ENCODE results near the gene VKORC1. TPM values are rescaled to one million over a fixed set of nuclear protein-coding genes. Genes with fewer than 3 reads are reported as not detected.

Gene VKORC1
- total RNA-seq (2014; rRNA removed; shearing (Covaris generic)), result 100 and 106 TPM in 2 replicates
- polyA plus RNA-seq (2016; fragmentation: Nextera tagmentation; extraction: Ambion mirVana), result 89.6 and 96.5 TPM in 2 replicates
- long read RNA-seq, transcript VKORC1-203 (2 exons, 901 nt), result minor isoform, 20 of 83 reads
- long read RNA-seq, transcript VKORC1-205 (3 exons, 1,012 nt), result major isoform, 53 of 83 reads
- long read RNA-seq, partial matches to known transcripts, result 0 of 83 reads
- long read RNA-seq, other reads (novel, unspliced or antisense), result 6 of 83 reads

DNA sequence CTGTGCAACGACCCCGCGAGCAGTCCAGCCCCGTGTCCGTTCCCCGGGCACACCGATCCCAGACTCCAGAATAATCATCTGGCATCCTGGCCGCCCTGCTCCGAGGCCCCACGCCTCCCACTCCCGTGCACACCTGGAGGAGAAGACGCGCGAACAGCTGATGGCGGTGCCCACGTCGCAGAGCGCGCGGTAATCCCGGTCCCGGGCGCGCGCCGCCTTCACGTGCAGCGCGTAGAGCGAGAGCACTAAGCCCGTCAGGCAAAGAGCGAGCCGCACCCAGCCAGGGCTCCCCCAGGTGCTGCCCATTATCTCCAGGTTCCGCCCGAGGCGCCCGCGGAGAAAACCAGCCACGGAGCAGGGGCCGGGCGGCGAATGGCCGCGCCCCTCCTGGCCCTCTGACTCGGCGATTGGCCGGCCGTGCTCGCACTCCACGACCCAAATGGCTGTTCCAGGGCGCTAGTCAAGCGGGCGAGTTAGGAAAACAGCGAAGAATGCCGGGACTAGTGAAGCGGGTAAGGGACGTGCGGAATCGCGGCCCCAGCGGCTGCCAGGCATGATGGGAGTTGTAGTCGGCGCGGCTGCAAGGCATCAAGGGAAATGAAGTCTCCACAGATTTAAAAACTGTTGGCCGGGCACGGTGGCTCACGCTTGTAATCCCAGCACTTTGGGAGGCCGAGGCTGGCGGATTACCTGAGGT lies at the start of gene VKORC1:
Gene VKORC1, minus strand, starts transcription at position 374 of the 697 bp plus-strand sequence. Its CDS starts 68 bp downstream, at position 306.
- Mint-ChIP-seq H3K27me3 (ENCODE audit: insufficient read depth, low read depth, poor library complexity) (peaks cover 10% of the 10 kb centered on the region), H3K4me1 (peaks cover 8% of the 10 kb centered on the region), H3K4me3 (peak within 1 kb of the TSS; percentile 93), H3K27ac (peak within 1 kb of the TSS; percentile 80), H3K9me3 (peaks cover 5% of the 10 kb centered on the region; the same call in 2 of the 3 replicates), H3K36me3 (ENCODE audit: low read depth) (peaks cover 25% of the 10 kb centered on the region)
- peaks cover 16% of the 10 kb centered on the region for H3K79me2 ChIP-seq (replicated peaks; ENCODE audit: insufficient read depth)
- H3K27ac ChIP-seq (ENCODE audit: low read depth), result peak within 1 kb of the TSS; percentile 85
- peak; percentile 47; the same call in 1 of the 2 replicates for TF ChIP-seq CREB1 (CRISPR knock-in tag; IDR thresholded peaks at IDR 0.05; ENCODE audit: low read depth)
- no peak for TF ChIP-seq NANOG (IDR thresholded peaks at IDR 0.05; ENCODE audit: borderline replicate concordance)
- TF ChIP-seq, protein P1, sequence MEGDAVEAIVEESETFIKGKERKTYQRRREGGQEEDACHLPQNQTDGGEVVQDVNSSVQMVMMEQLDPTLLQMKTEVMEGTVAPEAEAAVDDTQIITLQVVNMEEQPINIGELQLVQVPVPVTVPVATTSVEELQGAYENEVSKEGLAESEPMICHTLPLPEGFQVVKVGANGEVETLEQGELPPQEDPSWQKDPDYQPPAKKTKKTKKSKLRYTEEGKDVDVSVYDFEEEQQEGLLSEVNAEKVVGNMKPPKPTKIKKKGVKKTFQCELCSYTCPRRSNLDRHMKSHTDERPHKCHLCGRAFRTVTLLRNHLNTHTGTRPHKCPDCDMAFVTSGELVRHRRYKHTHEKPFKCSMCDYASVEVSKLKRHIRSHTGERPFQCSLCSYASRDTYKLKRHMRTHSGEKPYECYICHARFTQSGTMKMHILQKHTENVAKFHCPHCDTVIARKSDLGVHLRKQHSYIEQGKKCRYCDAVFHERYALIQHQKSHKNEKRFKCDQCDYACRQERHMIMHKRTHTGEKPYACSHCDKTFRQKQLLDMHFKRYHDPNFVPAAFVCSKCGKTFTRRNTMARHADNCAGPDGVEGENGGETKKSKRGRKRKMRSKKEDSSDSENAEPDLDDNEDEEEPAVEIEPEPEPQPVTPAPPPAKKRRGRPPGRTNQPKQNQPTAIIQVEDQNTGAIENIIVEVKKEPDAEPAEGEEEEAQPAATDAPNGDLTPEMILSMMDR (conservative IDR thresholded peaks at IDR 0.05; ENCODE audit: low read depth in 2 of 2), result no peak
- no peak for TF ChIP-seq EZH2 (IDR thresholded peaks at IDR 0.05; ENCODE audit: low read depth, unreplicated experiment)
- TF ChIP-seq, protein P2, sequence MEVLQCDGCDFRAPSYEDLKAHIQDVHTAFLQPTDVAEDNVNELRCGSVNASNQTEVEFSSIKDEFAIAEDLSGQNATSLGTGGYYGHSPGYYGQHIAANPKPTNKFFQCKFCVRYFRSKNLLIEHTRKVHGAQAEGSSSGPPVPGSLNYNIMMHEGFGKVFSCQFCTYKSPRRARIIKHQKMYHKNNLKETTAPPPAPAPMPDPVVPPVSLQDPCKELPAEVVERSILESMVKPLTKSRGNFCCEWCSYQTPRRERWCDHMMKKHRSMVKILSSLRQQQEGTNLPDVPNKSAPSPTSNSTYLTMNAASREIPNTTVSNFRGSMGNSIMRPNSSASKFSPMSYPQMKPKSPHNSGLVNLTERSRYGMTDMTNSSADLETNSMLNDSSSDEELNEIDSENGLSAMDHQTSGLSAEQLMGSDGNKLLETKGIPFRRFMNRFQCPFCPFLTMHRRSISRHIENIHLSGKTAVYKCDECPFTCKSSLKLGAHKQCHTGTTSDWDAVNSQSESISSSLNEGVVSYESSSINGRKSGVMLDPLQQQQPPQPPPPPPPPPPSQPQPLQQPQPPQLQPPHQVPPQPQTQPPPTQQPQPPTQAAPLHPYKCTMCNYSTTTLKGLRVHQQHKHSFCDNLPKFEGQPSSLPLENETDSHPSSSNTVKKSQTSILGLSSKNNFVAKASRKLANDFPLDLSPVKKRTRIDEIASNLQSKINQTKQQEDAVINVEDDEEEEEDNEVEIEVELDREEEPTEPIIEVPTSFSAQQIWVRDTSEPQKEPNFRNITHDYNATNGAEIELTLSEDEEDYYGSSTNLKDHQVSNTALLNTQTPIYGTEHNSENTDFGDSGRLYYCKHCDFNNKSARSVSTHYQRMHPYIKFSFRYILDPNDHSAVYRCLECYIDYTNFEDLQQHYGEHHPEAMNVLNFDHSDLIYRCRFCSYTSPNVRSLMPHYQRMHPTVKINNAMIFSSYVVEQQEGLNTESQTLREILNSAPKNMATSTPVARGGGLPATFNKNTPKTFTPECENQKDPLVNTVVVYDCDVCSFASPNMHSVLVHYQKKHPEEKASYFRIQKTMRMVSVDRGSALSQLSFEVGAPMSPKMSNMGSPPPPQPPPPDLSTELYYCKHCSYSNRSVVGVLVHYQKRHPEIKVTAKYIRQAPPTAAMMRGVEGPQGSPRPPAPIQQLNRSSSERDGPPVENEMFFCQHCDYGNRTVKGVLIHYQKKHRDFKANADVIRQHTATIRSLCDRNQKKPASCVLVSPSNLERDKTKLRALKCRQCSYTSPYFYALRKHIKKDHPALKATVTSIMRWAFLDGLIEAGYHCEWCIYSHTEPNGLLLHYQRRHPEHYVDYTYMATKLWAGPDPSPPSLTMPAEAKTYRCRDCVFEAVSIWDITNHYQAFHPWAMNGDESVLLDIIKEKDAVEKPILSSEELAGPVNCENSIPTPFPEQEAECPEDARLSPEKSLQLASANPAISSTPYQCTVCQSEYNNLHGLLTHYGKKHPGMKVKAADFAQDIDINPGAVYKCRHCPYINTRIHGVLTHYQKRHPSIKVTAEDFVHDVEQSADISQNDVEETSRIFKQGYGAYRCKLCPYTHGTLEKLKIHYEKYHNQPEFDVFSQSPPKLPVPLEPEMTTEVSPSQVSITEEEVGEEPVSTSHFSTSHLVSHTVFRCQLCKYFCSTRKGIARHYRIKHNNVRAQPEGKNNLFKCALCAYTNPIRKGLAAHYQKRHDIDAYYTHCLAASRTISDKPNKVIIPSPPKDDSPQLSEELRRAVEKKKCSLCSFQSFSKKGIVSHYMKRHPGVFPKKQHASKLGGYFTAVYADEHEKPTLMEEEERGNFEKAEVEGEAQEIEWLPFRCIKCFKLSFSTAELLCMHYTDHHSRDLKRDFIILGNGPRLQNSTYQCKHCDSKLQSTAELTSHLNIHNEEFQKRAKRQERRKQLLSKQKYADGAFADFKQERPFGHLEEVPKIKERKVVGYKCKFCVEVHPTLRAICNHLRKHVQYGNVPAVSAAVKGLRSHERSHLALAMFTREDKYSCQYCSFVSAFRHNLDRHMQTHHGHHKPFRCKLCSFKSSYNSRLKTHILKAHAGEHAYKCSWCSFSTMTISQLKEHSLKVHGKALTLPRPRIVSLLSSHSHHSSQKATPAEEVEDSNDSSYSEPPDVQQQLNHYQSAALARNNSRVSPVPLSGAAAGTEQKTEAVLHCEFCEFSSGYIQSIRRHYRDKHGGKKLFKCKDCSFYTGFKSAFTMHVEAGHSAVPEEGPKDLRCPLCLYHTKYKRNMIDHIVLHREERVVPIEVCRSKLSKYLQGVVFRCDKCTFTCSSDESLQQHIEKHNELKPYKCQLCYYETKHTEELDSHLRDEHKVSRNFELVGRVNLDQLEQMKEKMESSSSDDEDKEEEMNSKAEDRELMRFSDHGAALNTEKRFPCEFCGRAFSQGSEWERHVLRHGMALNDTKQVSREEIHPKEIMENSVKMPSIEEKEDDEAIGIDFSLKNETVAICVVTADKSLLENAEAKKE (CRISPR knock-in tag; IDR thresholded peaks at IDR 0.05), result no peak
- peak; percentile 57 for TF ChIP-seq POLR2AphosphoS5 (IDR thresholded peaks at IDR 0.05; ENCODE audit: low read depth)
- no peak for TF ChIP-seq ZNF331 (CRISPR knock-in tag; IDR thresholded peaks at IDR 0.05; ENCODE audit: low read depth)
- TF ChIP-seq STAT1 (IDR thresholded peaks at IDR 0.05; ENCODE audit: unreplicated experiment), result no peak
- no peak for TF ChIP-seq ZNF114 (CRISPR knock-in tag; IDR thresholded peaks at IDR 0.05)
- TF ChIP-seq, protein P3, sequence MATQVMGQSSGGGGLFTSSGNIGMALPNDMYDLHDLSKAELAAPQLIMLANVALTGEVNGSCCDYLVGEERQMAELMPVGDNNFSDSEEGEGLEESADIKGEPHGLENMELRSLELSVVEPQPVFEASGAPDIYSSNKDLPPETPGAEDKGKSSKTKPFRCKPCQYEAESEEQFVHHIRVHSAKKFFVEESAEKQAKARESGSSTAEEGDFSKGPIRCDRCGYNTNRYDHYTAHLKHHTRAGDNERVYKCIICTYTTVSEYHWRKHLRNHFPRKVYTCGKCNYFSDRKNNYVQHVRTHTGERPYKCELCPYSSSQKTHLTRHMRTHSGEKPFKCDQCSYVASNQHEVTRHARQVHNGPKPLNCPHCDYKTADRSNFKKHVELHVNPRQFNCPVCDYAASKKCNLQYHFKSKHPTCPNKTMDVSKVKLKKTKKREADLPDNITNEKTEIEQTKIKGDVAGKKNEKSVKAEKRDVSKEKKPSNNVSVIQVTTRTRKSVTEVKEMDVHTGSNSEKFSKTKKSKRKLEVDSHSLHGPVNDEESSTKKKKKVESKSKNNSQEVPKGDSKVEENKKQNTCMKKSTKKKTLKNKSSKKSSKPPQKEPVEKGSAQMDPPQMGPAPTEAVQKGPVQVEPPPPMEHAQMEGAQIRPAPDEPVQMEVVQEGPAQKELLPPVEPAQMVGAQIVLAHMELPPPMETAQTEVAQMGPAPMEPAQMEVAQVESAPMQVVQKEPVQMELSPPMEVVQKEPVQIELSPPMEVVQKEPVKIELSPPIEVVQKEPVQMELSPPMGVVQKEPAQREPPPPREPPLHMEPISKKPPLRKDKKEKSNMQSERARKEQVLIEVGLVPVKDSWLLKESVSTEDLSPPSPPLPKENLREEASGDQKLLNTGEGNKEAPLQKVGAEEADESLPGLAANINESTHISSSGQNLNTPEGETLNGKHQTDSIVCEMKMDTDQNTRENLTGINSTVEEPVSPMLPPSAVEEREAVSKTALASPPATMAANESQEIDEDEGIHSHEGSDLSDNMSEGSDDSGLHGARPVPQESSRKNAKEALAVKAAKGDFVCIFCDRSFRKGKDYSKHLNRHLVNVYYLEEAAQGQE (IDR thresholded peaks at IDR 0.05; ENCODE audit: unreplicated experiment), result no peak
- TF ChIP-seq JUNB (IDR thresholded peaks at IDR 0.05; ENCODE audit: unreplicated experiment), result no peak
- no peak for TF ChIP-seq EZH2phosphoT487 (IDR thresholded peaks at IDR 0.05; ENCODE audit: unreplicated experiment)
- TF ChIP-seq, protein P4, sequence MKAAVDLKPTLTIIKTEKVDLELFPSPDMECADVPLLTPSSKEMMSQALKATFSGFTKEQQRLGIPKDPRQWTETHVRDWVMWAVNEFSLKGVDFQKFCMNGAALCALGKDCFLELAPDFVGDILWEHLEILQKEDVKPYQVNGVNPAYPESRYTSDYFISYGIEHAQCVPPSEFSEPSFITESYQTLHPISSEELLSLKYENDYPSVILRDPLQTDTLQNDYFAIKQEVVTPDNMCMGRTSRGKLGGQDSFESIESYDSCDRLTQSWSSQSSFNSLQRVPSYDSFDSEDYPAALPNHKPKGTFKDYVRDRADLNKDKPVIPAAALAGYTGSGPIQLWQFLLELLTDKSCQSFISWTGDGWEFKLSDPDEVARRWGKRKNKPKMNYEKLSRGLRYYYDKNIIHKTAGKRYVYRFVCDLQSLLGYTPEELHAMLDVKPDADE (IDR thresholded peaks at IDR 0.05), result peak; percentile 89
- peaks cover 7% of the 10 kb centered on the region; the same call in 1 of the 2 replicates for H3K4me1 ChIP-seq (ENCODE audit: insufficient read depth)
- no peaks in the 10 kb centered on the region for H4K20me1 ChIP-seq (replicated peaks; ENCODE audit: insufficient read depth)
- H3K27me3 ChIP-seq (ENCODE audit: insufficient read depth), result no peaks in the 10 kb centered on the region
- peak; percentile 99 for DNase-seq (ENCODE audit: low spot score)
- H3K4me2 ChIP-seq, result peak within 1 kb of the TSS; percentile 91
- no peaks in the 10 kb centered on the region for H3K36me3 ChIP-seq (ENCODE audit: insufficient read depth)
- H3K4me3 ChIP-seq, result peak within 1 kb of the TSS; percentile 84
- H2AFZ ChIP-seq, result peak within 1 kb of the TSS; percentile 75
- peaks cover 6% of the 10 kb centered on the region; the same call in 1 of the 2 replicates for H3F3A ChIP-seq (replicated peaks; ENCODE audit: low read depth)
- peak; percentile 95 for ATAC-seq
- no peaks in the 10 kb centered on the region for H3K9me2 ChIP-seq (ENCODE audit: insufficient read depth)

Measured in GM23338 (cell line).